K562 (cell line): ENCODE results near the gene NRTN. TPM values are rescaled to one million over a fixed set of nuclear protein-coding genes. Genes with fewer than 3 reads are reported as not detected.

Source experiments
- ATF6 ChIP-seq: sonication (generic); formaldehyde crosslinking; IDR thresholded peaks from 2 replicates; pipeline ENCODE4 v1.4.0; 2020; ENCODE audit warnings: mild to moderate bottlenecking, missing genetic modification reagents
- E2F1 ChIP-seq: sonication (generic); formaldehyde crosslinking; IDR thresholded peaks from 2 replicates; pipeline ENCODE4 v1.8.1; 2023; ENCODE audit warnings: mild to moderate bottlenecking, missing genetic modification reagents, moderate library complexity
- FOXJ3 ChIP-seq: sonication (generic); formaldehyde crosslinking; IDR thresholded peaks from 2 replicates; pipeline ENCODE4 v1.4.0; 2020; ENCODE audit warnings: mild to moderate bottlenecking, missing genetic modification reagents
- HMGXB4 ChIP-seq: sonication (generic); formaldehyde crosslinking; IDR thresholded peaks from 2 replicates; pipeline ENCODE4 v1.8.1; 2023; ENCODE audit warnings: mild to moderate bottlenecking, missing genetic modification reagents
- HNRNPH1 ChIP-seq: fragments of 200-400 bp; formaldehyde crosslinking; optimal IDR thresholded peaks from 2 replicates; pipeline ENCODE3; 2017; ENCODE audit warnings: low read depth, mild to moderate bottlenecking, low read length, moderate library complexity
- ILK ChIP-seq: fragments of 450-650 bp; IDR thresholded peaks from 2 replicates; pipeline ENCODE4 v1.6.1; 2016; ENCODE audit warnings: missing genetic modification characterization, low read depth, mild to moderate bottlenecking, missing compliant biosample characterization, moderate library complexity, borderline replicate concordance
- PBX2 ChIP-seq, 2 experiments: IDR thresholded peaks in 1 of 2; conservative IDR thresholded peaks in 1 of 2; 2 replicates each; pipeline ENCODE4 v1.6.1; 2016; ENCODE audit warnings: low read depth in 2 of 2, mild to moderate bottlenecking in 1 of 2, missing compliant biosample characterization in 1 of 2, missing genetic modification characterization in 1 of 2, moderate library complexity in 1 of 2
- PKNOX1 ChIP-seq: fragments of 450-650 bp; IDR thresholded peaks from 2 replicates; pipeline ENCODE4 v1.6.1; 2016
- RB1 ChIP-seq: fragments of 450-650 bp; IDR thresholded peaks from 2 replicates; pipeline ENCODE4 v1.6.1; 2017; ENCODE audit warnings: low read depth, mild to moderate bottlenecking
- RBM14 ChIP-seq: fragments of 200-400 bp; formaldehyde crosslinking; IDR thresholded peaks from 2 replicates; pipeline ENCODE4 v1.6.1; 2018; ENCODE audit warnings: low read depth, mild to moderate bottlenecking, low read length, moderate library complexity, borderline replicate concordance; ENCODE audit not compliant: insufficient read depth
- RFX1 ChIP-seq: fragments of 450-650 bp; IDR thresholded peaks from 2 replicates; pipeline ENCODE4 v1.6.1; 2016; ENCODE audit warnings: mild to moderate bottlenecking, moderate library complexity
- SIN3A ChIP-seq, 2 experiments: fragments of 150-350 bp in 1 of 2; IDR thresholded peaks; 2 replicates each; pipeline ENCODE4 v1.6.1; 2011 to 2016; ENCODE audit warnings: borderline replicate concordance in 2 of 2, low read depth in 2 of 2, low read length in 2 of 2, mild to moderate bottlenecking in 2 of 2, moderate library complexity in 2 of 2; ENCODE audit not compliant: control insufficient read depth in 1 of 2
- ZKSCAN1 ChIP-seq: fragments of 150-350 bp; IDR thresholded peaks from 2 replicates; pipeline ENCODE4 v1.6.1; 2016; ENCODE audit warnings: low read depth, low read length
- ZNF740 ChIP-seq, 3 experiments: fragments of 200-800 bp in 1 of 3; sonication (Bioruptor generic) in 1 of 3; sonication (generic) in 1 of 3; formaldehyde crosslinking in 1 of 3; IDR thresholded peaks; 2 replicates each; pipeline versions ENCODE4 v1.6.1 to v1.8.0; 2016 to 2022; ENCODE audit warnings: mild to moderate bottlenecking in 2 of 3, missing compliant biosample characterization in 2 of 3, missing genetic modification characterization in 2 of 3, missing genetic modification reagents in 1 of 3
- polyA plus RNA-seq, 8 experiments: library from polyadenylated mRNA; depleted of rRNA in 4 of 8; stranded (reverse) in 5 of 8; unstranded in 3 of 8; fragments of >200 nt; fragmentation: Nextera tagmentation in 2 of 8; fragmentation: Illumina TruSeq in 1 of 8; extraction: Ambion mirVana in 2 of 8; extraction: Trizol in 1 of 8; gene quantifications; 2 replicates each; pipeline versions ENCODE4 v1.2.1 to v1.2.3, GENCODE V29; 2011 to 2014; ENCODE audit warnings: inconsistent platforms in 1 of 8, missing spikeins in 1 of 8
- total RNA-seq, 7 experiments: library from RNA; depleted of rRNA in 6 of 7; stranded (reverse); fragments of >200 nt in 6 of 7; fragmentation: Illumina TruSeq in 2 of 7; extraction: Trizol in 2 of 7; gene quantifications; 2 replicates each; pipeline versions ENCODE4 v1.2.1 to v1.2.3, GENCODE V29; 2011 to 2021; ENCODE audit warnings: low replicate concordance in 1 of 7

The NRTN gene
- total and polyA plus RNA-seq, 9 of the 15 experiments (the other 6 are each of a cell fraction or from before 2014, with no cell fraction given): 0.62 to 8.1 (median 1.6) TPM; not detected in 2

- no peak for TF ChIP-seq E2F1
- TF ChIP-seq PBX2 (CRISPR knock-in tag; IDR thresholded peaks at IDR 0.05; ENCODE audit: low read depth): no peak
- peak; percentile 77 for TF ChIP-seq PBX2 (tag; conservative IDR thresholded peaks at IDR 0.05; ENCODE audit: low read depth)
- no peak for TF ChIP-seq RBM14
- peak; percentile 85 for TF ChIP-seq PKNOX1
- TF ChIP-seq FOXJ3 (CRISPR knock-in tag): no peak
- no peak for TF ChIP-seq HNRNPH1
- no peak for TF ChIP-seq ILK (tag)
- peak; percentile 12; the same call in 1 of the 2 replicates for TF ChIP-seq ZNF740 (CRISPR knock-in tag; IDR thresholded peaks at IDR 0.05)
- no peak for TF ChIP-seq ZNF740 (tag; IDR thresholded peaks at IDR 0.05)
- TF ChIP-seq ATF6: no peak
- no peak for TF ChIP-seq HMGXB4
- no peak for TF ChIP-seq ZKSCAN1
- peak; percentile 89 for TF ChIP-seq RFX1
- TF ChIP-seq RB1: no peak
- peak in 1 of 2 experiments; percentile 91; a peak in 1 of 4 replicates for TF ChIP-seq SIN3A (IDR thresholded peaks at IDR 0.05; ENCODE audit: borderline replicate concordance in 2 of 2, control insufficient read depth in 1 of 2, low read depth in 2 of 2, low read length in 2 of 2)
Measured at GRCh38 chr19:5801796-5802619, 2.9 kb upstream of the NRTN start (continued).
